Hematopoietic multipotent progenitor cell treated with erythropoietin and hydrocortisone succinate and interleukin-3 and kit ligand, for 8 days (in vitro differentiated cells): ENCODE data around the gene IER3IP1.
A peak's percentile ranks its signal among the peaks of the same experiment; 100 is the strongest.
"Not testable (repeated sequence)": the region's sequence is repeated elsewhere in the genome, so short reads cannot be mapped to it uniquely, and the experiment has no call there.

Experiments
- DNase-seq: peaks from one replicate; pipeline ENCODE4 v3.0.0-alpha.2; 2015

IER3IP1 gene

DNA sequence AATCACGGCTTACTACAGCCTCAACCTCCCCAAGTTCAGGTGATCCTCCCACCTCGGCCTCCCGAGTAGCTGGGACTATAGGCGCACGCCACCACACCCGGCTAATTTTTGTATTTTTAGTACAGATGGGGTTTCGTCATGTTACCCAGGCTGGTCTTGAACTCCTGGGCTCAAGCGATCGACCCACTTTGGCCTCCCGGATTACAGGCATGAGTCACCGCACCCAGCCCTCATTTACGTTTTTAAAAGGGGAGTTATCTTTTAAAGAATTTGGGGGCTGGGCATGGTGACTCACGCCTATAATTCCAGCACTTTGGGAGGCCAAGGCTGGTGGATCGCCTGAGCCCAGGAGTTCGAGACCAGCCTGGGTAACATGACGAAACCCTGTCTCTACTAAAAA lies 17.8 kb downstream of the IER3IP1 start:
- not testable (repeated sequence) for DNase-seq

DNA sequence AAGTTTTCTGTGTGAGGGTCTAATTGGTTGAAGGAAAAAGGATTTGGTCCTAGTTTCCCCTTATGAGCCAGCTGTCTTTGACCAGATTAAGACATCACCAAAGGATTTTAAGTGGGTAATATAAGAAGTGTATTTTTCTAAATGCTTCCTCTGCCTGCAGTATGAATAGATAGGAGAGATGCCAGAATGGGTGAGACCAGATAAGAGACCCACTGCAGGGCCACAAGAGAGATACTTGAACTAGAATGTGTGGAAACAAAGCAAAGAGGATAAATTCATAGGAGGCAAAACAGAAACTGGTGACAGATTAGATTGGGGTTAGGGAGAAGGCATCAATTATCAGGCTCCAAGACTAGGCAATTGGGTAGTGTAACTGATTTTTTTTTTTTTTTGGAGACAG lies 24.7 kb downstream of the IER3IP1 start:
- DNase-seq = peak; percentile 93

DNA sequence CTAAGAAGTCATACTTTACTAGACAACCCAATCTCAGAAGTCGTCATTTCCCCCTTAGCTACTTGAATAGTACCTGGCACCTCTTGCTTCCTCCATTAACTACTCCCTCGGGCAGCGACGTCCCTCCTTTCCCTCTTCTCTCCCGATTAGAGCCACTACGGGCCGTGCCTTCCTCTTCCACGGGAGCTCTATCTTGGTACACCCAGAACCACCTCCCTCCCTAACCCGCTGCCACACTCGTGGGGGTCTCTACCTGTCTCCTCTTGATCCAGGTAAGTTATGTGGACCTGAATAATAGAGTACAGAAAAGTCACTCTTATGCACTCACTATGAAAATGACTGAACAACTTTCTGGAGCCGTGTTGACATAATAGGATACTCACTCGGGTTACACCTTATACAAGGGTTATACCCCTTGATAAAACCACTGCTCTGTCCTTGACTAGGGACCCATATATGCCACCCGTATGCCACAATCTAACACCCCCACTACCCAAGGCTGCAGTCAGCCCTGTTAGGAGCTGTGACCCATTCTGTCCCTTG lies 25.3 kb downstream of the IER3IP1 start:
- DNase-seq = no peak

DNA sequence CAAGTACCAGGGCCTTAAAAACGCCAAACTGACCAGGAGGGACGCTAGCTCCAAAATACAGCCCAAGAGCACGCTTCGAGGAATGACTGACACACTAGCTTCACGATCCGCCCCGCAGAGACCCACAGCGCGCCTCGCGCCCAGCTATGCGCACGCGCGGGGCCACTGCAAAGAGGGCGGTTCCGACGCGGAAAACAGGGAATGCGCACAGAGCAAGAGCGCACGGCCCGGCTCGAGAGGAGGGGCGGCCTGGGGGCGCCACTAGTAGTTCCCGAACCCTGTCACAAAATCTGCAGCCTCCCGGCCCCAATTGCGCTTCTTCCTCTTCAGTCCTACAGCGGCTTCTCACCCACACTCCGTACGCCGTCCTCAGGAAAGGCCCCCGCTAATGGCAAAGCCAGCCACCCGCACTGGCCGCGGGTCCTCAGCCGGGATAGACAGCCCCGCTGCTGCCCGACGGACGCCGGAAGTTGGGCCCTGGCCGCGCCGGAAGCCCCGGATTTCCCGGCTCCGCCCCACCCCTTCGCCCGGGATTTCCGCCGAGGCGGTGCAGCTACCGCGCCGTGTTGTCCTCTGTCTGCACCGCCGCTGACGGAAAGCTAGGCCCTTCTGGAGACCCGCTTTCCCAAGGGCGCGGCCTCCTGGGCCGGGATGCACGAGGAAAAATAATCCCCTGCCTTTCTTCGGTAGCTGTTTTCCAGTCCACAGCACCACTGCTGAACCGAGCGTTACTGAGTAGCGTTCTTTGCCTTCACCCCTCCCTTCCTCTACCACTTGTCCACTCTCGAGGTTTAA lies 25.9 kb downstream of the IER3IP1 start, which contains the start of gene HDHD2:
HDHD2 (minus strand) TSS at position 472 of the 795 bp plus-strand sequence. CDS start 14,061 bp downstream, outside the sequence.
- DNase-seq = peak; percentile 78

DNA sequence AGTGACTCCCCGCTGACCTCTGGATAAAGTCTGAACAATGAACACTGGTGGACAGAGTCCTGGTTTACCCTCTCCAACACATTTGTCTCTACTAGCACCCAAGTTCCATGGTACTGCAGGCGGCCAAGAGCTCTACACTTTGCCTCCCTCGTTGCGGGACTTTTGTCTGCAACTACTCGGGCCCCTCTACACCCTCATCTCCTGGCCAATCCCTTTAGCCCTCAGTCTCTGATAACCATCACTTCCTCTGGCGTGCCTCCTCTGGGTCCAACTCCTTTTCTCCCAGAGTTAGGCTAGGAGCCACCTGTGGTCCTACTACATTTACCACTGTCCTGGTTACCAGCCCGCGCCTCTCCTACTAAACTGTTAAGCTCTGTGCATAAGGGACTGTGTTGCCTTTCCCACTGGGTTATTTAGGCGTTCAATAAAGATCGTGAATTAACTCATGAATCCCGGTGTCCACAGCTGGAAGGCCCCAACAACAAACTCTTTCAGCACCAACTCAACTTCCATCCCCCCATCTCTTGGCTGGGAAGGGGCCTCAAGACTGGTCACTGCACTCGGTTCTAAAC lies 26.6 kb downstream of the IER3IP1 start:
- DNase-seq = peak; percentile 48

DNA sequence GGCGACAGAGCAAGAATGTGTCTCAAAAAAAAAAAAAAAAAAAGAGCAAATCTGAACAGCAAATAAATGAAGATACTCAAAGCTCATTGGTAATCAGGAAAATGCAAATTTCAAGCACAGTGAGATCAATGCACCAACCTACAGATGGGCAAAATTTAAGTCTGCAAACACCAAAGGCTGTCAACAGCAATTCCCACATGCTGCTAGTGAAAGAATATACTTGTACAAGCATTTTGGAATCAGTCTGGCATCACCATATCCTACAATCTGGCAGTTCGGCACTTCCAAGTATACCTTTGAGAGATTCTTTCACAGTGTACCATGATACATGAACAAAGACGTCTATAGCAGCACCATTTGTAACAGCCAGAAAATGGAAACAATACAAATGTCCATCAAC lies 30.0 kb downstream of the IER3IP1 start:
- DNase-seq = no peak

DNA sequence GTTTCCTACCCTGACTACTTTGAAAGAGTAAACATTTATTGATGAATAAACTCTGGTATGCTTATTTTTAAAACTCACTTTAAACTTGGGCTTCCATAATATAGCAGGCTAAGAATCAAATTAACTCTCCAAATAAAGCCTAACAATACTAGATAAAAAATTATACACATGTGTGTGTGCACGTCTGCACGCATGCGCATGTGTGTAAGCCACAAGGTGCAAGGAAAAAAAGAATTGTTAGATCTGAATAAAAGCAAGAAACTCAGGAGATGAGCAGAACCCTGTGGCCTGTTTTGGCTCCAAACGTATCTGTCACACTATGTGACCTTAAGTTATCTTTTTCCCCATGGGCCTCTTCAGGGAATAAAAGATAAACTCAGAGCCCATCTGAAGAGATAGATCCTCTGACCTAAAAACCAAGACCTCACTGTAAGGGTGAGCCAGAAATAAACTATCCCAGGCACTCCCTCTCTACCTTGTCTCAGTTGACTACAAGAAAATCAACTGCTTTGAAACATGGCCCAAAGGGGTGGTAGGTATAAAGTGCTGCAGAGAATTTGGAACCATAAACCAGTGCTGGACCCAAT lies 32.2 kb downstream of the IER3IP1 start:
- DNase-seq = peak; percentile 78

DNA sequence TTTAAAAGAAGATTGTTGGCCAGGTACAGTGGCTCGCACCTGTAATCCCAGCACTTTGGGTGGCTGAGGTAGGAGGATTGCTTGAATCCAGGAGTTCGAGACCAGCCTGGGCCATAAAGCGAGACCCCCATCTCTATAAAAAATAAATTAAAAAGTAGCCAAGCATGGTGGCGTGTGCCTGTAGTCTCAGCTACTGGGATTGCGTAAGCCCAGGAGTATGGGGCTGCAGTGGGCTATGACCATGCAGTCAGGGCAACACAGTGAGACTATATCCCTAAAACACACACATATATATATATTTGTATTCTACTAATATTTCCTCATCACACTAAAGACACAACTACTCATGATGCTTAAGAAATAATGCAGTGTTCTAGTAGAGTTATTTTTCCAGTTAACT lies 33.0 kb downstream of the IER3IP1 start:
- DNase-seq = no peak

DNA sequence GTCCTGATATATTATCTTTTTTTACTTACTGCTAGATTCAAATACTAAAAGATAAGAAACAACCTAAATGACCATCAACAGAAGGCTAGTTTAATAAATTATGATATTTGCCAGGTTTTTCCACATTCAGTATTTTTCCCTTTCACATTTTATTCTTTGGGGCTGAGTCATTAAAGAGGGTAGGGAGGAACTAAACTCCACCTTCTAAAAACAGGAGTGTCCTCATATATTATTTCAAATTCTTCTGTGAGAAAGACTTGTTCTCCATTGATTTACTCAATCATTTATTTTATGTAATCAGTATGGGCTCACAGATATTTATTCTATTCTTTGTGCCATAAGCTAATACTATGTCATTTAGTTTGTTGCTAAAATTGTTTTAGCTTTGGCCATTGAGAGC lies 34.9 kb downstream of the IER3IP1 start:
- no peak for DNase-seq

DNA sequence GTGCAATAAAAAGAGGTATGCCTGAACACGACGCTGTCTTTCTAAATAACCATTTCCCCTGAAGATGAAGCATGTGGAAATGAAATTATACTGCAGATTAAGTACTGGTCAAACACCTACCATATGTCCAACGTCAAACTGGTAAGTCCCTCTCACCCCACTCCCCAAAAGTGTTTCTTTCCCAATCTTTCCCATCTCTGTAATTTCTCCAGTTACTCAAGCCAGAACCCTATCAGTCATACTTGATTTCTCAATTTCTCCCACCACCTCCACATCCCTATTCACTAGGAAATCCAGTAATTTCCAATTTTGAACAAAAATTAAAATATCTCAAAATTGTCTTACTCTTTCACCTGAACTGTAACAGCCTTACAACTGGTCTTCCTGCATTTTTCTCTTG lies 55.0 kb downstream of the IER3IP1 start:
- DNase-seq = no peak

DNA sequence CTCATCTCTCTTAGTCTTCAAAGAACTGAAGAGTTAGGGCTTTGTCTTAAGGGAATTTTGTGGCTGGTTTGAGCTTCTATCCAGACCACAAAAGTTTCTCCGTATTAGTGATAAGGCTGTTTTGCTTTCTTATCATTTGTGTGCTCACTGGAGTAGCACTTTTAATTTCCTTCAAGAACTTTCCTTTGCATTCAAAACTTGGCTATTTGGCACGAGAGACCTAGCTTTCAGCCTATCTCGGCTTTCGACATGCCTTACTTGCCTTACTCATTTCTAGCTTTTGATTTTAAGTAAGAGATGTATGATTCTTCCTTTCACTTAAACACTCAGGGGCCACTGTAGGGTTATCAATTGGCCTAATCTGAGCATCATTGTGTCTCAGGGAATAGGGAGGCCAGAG lies 55.7 kb downstream of the IER3IP1 start:
- peak; percentile 17 for DNase-seq

DNA sequence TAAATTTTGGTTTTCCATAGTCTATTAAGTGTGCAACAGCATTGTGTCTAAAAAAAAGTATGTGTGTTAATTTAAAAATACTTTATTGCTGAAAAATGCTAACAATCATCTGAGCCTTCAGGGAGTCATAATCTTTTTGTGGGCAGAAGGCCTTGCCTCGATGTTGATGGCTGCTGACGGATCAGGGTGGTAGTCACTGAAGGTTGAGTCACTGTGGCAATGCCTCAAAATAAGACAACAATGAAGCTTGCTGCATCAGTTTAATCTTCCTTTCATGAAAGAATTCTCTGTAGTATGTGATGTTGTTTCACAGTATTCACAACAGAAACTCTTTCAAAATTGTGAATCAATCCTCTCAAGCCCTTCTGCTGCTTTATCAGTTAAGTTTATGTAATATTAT lies 57.2 kb downstream of the IER3IP1 start:
- no peak for DNase-seq

DNA sequence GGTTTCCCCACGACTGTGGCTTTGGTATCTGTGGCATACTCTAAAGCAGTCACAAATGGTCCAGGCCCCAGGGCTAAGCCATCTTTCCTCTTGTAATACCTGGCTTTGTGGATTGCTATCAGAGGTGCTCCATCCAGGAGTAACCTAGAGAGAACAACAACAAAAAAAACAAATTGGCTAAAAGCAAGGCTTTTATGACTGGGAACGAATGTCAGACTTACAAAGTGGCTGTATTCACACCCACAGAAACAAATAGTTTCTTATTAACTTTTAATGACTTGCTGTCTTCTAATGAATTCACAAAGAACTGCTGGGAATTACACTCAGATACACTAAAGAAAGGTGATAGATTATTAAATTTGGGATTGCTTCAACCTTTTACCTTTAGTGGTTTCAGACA lies 61.0 kb downstream of the IER3IP1 start:
- no peak for DNase-seq

DNA sequence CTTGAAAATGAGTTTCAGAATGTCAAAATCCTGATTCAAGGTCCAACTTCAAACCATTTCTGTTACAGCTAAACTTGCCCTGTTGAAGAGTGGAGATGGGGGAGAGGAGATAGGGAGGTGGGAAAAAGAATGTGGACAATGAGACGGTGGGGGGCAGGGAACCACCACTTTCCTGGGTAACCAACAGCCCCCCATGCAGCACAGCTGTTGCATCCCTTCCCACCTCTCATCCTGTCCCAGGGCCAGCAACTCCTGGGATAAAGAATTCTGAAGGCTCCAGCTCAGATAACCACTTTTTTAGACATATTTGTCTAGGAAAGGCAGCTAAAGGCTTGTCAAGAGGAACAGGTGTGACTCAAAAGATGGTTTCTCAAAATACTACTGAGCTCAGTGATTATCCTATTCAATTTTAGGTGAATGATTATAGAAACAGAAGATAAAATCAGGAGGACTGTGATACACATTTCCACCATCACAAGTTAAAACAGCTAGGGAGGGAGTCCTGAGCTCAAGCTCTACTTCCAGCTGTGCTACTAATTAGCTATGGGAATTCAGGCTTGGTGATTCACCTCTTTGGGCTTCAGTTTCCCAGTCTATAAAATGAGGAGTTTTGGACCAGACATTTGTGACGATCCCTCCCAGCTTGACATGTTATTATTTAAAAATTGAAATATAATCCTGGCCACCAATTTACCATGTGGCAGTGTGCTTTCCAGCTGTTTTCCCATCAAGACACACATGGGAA lies 62.2 kb downstream of the IER3IP1 start:
- DNase-seq = no peak

DNA sequence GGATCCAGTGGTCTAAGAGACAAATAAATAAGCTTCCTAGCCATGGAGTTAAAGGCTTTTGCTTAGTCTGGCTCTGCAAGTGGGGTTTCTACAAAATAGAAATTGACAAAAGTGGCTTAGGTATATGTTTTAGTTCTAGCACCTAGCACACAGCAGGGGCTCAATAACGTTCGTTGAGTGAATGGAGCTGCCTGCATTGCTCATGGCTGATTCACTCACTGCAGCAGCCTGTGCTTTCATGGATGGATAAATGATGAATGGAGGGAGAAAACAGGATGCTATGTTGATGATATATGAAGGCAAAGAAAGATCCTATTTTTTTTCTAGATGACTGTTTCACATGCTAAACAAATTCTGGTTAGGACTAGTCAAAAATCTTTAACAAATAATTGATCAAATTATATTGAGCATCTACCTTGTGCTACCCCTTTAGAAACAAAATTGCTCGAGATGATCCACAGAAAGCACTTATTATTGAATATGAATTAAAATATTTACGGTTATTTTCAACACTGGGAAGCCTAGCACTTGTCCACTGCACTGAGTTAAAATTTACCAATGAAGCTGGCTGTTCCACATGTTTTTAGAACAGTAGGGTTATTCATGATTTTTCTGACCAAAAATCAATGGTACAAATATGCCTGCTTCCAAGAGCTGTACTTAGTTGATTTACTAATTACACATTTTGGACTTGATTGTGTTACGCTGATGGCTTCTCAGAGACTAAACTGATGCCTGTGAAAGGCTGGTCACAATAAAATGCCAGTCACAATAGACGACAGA lies 65.5 kb downstream of the IER3IP1 start:
- DNase-seq = no peak

DNA sequence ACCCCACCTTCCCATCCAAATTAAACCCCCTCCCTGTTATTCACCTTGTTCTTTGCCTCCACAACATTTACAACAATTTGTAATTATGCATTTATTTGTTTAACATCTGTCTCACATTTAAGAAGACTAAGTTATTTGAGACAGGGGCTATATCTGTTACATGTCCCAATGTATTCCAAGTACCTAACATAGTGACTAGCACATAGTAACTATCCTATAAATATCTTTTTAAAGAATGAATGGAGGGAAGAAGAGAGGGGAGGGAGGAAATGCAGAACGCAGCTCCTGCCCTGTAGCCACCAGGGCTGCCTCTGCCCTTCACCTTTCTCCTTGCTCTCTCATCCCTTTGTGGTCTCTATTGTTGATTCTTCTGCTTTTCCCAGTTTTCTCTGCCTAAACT lies 66.4 kb downstream of the IER3IP1 start:
- no peak for DNase-seq

DNA sequence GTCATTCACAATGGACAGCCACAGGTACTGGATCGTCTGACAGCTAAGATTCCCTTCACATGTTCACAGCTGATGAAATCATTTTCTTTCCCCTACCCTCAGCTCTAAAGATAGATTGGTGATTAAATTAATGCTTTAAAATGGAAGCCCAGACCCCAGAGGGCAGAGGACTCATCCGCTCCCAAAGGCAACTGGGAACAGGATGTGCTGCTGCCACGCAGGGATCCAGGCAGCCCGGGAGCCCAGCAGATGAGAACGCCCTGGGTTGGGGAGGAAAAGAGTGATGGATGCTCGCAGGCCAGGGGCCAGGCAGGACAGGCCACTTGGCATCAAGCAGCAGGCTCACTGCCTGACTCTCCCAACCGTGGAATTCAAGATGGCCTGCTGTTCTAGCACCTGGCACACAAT lies 67.2 kb downstream of the IER3IP1 start:
- DNase-seq = no peak

DNA sequence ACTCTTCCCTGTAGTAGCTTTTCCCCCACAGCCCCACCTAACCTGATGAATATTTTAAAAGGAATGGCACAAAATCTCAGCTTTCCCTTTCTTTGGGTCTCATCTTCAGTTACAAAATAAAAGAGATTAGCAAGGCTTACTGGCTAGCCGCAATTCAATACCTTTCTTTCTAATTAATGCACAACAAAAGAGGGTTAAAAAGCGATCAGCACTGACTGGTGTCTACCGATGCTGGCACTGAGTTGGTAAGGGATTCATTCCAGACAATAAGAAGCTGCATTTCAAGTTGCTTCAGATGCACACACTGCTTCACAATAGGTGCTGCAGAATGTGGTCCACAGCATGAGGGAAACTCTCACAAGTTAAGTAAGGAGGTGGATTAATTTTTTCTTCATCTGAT lies 67.8 kb downstream of the IER3IP1 start:
- DNase-seq = no peak
